ENCODE measurements around the gene MAPK8. TPM values are rescaled to one million over a fixed set of nuclear protein-coding genes. Genes with fewer than 3 reads are reported as not detected.

Gene MAPK8
- total and polyA plus RNA-seq, 3 experiments from 2014 or later = 20.5 to 43.5 (median 38.8) TPM

DNA sequence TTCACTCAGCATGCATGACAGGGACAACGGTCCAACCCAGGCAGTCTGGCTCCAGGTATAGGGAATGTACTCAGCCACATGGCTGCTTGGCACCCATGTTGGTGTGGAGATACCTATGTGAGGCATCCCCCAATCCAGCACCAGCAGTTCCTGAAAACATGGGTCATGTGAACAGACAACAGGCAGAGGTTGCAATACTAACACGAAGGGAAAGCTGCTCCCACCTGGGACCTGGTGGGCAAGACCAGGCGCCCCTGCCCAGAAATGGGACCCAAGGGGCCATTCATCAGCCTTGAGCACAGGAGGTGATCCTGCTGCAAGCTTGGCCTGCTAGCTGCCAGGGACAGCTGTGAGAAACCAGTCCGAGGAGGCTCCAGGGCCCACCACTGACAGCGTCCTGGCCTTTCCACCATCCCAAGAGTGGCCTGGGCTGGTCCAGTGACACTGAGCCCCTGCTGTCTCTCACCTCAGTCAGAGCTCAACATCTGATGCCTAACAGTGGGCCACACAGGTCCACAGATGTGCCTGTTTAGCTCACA is 156.1 kb downstream of the MAPK8 start:
- Histone ChIP-seq H3K27ac (ENCODE audit: low read depth, low read length) (no peak overlapping the region), H3K27me3 (ENCODE audit: insufficient read depth, low read length, poor library complexity, severe bottlenecking) (no peaks in the 10 kb centered on the region), H3K36me3 (ENCODE audit: insufficient read depth, low read length) (no peaks in the 10 kb centered on the region), H3K4me1 (ENCODE audit: insufficient read depth, low read length) (no peaks in the 10 kb centered on the region), H3K4me3 (ENCODE audit: low read length) (no peak overlapping the region), H3K9me3 (ENCODE audit: low read length) (no peaks in the 10 kb centered on the region)
- peaks cover 0 to 2% of the 10 kb centered on the region in 2 donors for H3K27me3 Mint-ChIP-seq
- CTCF ChIA-PET = no interaction called here
- no peak overlapping the region for H3K4me3 Mint-ChIP-seq
- H3K27ac Mint-ChIP-seq = no peak overlapping the region
- H3K9me3 Mint-ChIP-seq = no peaks in the 10 kb centered on the region
- H3K4me1 Mint-ChIP-seq = no peaks in the 10 kb centered on the region
- H3K36me3 Mint-ChIP-seq = no peaks in the 10 kb centered on the region
- no peak for DNase-seq
- POLR2A ChIA-PET = no interaction called here

DNA sequence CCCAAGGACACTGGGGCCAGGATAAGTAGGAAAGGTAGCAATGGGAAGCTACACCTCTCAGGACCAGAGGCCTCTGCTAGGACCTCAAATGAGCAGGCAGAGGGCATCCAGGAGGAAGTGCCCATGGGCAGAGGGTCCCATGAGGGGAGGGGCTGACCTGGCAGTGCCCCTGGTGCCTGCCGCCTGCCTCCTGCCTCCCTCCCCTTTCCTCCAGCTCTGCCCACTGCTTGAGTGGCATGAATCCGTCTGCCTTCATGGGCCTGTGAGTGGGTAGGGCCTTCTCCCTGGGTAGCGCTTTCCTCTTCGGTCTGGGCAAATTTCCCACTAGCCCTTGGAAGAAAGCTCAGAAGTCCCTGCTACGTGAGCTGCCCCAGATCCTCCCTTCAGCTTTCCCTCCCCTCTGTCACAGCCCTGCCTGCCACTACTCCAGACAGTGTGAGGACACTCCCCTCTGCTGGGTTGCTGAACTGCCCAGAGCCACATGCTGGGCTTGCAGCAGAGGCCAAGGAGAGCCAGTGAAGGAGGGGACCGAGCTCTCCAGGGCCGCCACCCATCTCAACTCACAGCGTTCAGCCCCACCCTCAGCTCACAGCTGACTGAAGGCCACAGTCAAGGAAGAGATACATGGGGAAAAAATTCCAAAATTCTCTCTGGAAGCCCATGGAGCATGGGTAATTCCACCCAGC is 157.0 kb downstream of the MAPK8 start:
- Mint-ChIP-seq H3K36me3 (no peaks in the 10 kb centered on the region), H3K27me3 (peaks cover 0 to 2% of the 10 kb centered on the region in 2 donors), H3K4me3 (no peak overlapping the region), H3K27ac (no peak overlapping the region), H3K9me3 (no peaks in the 10 kb centered on the region), H3K4me1 (no peaks in the 10 kb centered on the region)
- POLR2A ChIA-PET = no interaction called here
- H3K27ac ChIP-seq (ENCODE audit: low read depth, low read length) = no peak overlapping the region
- H3K36me3 ChIP-seq (ENCODE audit: insufficient read depth, low read length) = no peaks in the 10 kb centered on the region
- CTCF ChIA-PET = no interaction called here
- DNase-seq = no peak
- no peaks in the 10 kb centered on the region for H3K9me3 ChIP-seq (ENCODE audit: low read length)
- no peaks in the 10 kb centered on the region for H3K4me1 ChIP-seq (ENCODE audit: insufficient read depth, low read length)
- H3K27me3 ChIP-seq (ENCODE audit: insufficient read depth, low read length, poor library complexity, severe bottlenecking) = no peaks in the 10 kb centered on the region
- H3K4me3 ChIP-seq (ENCODE audit: low read length) = no peak overlapping the region

- no peaks in the 10 kb centered on the region for H3K4me1 Mint-ChIP-seq
- ChIA-PET POLR2A (no interaction called here), CTCF (no interaction called here)
- no peaks in the 10 kb centered on the region for H3K9me3 Mint-ChIP-seq
- no peak overlapping the region for H3K27ac Mint-ChIP-seq
- no peaks in the 10 kb centered on the region for H3K9me3 ChIP-seq (ENCODE audit: low read length)
- no peak for DNase-seq
- no peak overlapping the region for H3K27ac ChIP-seq (ENCODE audit: low read depth, low read length)
- H3K27me3 Mint-ChIP-seq = peaks cover 0 to 2% of the 10 kb centered on the region in 2 donors
- H3K36me3 Mint-ChIP-seq = no peaks in the 10 kb centered on the region
- H3K36me3 ChIP-seq (ENCODE audit: insufficient read depth, low read length) = no peaks in the 10 kb centered on the region
- H3K4me3 Mint-ChIP-seq = no peak overlapping the region
- no peak overlapping the region for H3K4me3 ChIP-seq (ENCODE audit: low read length)
- no peaks in the 10 kb centered on the region for H3K27me3 ChIP-seq (ENCODE audit: insufficient read depth, low read length, poor library complexity, severe bottlenecking)
- no peaks in the 10 kb centered on the region for H3K4me1 ChIP-seq (ENCODE audit: insufficient read depth, low read length)
These were observed 157.8 kb downstream of the MAPK8 start for GRCh38 chr10:48464121-48464870.

GRCh38 chr10:48464871-48465736 is 158.6 kb downstream of the MAPK8 start:
- Mint-ChIP-seq H3K4me3 (peak overlapping the region in 1 of 7 donors; percentile 40), H3K9me3 (no peaks in the 10 kb centered on the region), H3K36me3 (no peaks in the 10 kb centered on the region), H3K27ac (no peak overlapping the region), H3K4me1 (no peaks in the 10 kb centered on the region), H3K27me3 (peaks cover 0 to 2% of the 10 kb centered on the region in 2 donors)
- Histone ChIP-seq H3K36me3 (ENCODE audit: insufficient read depth, low read length) (no peaks in the 10 kb centered on the region), H3K27me3 (ENCODE audit: insufficient read depth, low read length, poor library complexity, severe bottlenecking) (no peaks in the 10 kb centered on the region), H3K27ac (ENCODE audit: low read depth, low read length) (no peak overlapping the region), H3K9me3 (ENCODE audit: low read length) (no peaks in the 10 kb centered on the region), H3K4me3 (ENCODE audit: low read length) (no peak overlapping the region), H3K4me1 (ENCODE audit: insufficient read depth, low read length) (no peaks in the 10 kb centered on the region)
- POLR2A ChIA-PET = no interaction called here
- DNase-seq = no peak
- CTCF ChIA-PET = no interaction called here

DNA sequence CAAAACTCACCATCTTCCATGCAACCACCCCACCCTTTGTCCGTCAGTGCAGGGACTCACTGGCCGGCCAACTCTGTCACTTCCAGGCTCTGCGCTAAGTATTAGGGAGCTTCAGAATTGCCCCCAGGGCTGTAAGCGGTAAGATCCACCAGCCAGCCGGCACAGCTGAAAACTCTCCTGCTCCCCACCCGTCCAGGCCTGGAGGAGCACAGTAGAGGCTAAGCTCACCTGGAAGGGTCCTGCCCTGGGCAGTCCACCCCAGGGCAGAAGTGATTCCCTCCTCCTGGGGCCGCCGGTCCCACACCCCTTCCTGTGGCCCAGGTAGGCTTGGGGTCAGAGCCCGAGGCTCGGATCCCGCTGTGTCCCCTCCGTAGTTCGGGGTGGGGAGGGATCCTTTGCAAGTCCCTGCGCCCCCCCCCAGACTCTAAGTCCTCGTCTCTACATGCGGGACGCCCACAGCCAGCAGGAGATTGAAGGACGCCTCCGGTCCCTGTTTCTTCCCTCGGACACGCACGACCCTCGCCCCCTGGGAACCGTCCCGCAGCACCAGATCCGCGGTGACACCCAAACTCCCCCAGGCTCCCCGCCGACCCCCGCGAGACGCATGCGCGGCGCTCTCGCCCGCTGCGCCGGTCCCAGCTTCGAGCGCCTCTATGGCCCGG is 159.5 kb downstream of the MAPK8 start:
- Mint-ChIP-seq H3K27ac (no peak overlapping the region), H3K36me3 (no peaks in the 10 kb centered on the region), H3K9me3 (no peaks in the 10 kb centered on the region), H3K4me1 (no peaks in the 10 kb centered on the region), H3K27me3 (peaks cover 0 to 2% of the 10 kb centered on the region in 2 donors), H3K4me3 (no peak overlapping the region)
- Histone ChIP-seq H3K4me3 (ENCODE audit: low read length) (no peak overlapping the region), H3K4me1 (ENCODE audit: insufficient read depth, low read length) (no peaks in the 10 kb centered on the region), H3K27ac (ENCODE audit: low read depth, low read length) (no peak overlapping the region), H3K27me3 (ENCODE audit: insufficient read depth, low read length, poor library complexity, severe bottlenecking) (no peaks in the 10 kb centered on the region), H3K36me3 (ENCODE audit: insufficient read depth, low read length) (no peaks in the 10 kb centered on the region), H3K9me3 (ENCODE audit: low read length) (no peaks in the 10 kb centered on the region)
- no peak for DNase-seq
- POLR2A ChIA-PET = no interaction called here
- CTCF ChIA-PET = no interaction called here

DNA sequence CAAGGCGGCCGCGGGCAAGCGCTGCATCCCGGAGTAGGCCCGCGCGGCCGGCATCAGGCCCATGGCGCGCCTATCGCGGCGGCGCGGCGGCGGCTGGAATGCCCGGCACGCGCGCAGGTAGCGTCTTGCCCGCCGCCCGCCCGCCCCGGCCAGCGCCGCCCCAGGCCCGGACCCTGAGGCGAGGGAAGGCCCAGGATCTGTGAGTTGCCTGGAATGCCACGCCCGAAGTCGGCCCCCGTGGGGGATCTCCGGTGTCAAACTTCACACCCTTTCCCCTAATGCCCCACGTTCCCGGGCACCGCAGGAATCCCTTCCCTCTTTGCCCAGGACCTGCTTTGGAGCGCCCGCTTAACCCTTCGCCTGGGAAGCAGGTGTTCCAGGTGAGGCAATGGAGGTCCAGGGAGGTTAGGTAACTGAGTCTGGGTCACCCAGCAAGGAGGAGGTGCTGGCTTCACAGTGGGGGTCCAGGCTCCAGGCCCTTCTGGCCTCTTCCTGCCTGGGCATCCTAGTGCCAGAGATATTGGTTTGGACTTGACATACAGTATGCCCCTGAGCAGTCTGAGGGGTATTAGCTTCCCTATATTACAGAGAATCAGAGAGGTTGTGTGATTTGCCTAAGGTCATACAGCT is 160.2 kb downstream of the MAPK8 start:
- Mint-ChIP-seq H3K27me3 (peaks cover 0 to 2% of the 10 kb centered on the region in 2 donors), H3K4me3 (no peak overlapping the region), H3K36me3 (no peaks in the 10 kb centered on the region), H3K9me3 (no peaks in the 10 kb centered on the region), H3K27ac (no peak overlapping the region), H3K4me1 (no peaks in the 10 kb centered on the region)
- no peaks in the 10 kb centered on the region for H3K36me3 ChIP-seq (ENCODE audit: insufficient read depth, low read length)
- no peaks in the 10 kb centered on the region for H3K9me3 ChIP-seq (ENCODE audit: low read length)
- no peak overlapping the region for H3K27ac ChIP-seq (ENCODE audit: low read depth, low read length)
- DNase-seq = no peak
- no peak overlapping the region for H3K4me3 ChIP-seq (ENCODE audit: low read length)
- no peaks in the 10 kb centered on the region for H3K27me3 ChIP-seq (ENCODE audit: insufficient read depth, low read length, poor library complexity, severe bottlenecking)
- ChIA-PET CTCF (no interaction called here), POLR2A (no interaction called here)
- H3K4me1 ChIP-seq (ENCODE audit: insufficient read depth, low read length) = no peaks in the 10 kb centered on the region

- CTCF ChIA-PET = no interaction called here
- no peaks in the 10 kb centered on the region for H3K9me3 Mint-ChIP-seq
- DNase-seq = no peak
- peaks cover 0 to 2% of the 10 kb centered on the region in 2 donors for H3K27me3 Mint-ChIP-seq
- peak overlapping the region in 1 of 8 donors; percentile 62 for H3K27ac Mint-ChIP-seq
- Histone ChIP-seq H3K27me3 (ENCODE audit: insufficient read depth, low read length, poor library complexity, severe bottlenecking) (no peaks in the 10 kb centered on the region), H3K36me3 (ENCODE audit: insufficient read depth, low read length) (no peaks in the 10 kb centered on the region), H3K9me3 (ENCODE audit: low read length) (no peaks in the 10 kb centered on the region), H3K4me1 (ENCODE audit: insufficient read depth, low read length) (no peaks in the 10 kb centered on the region), H3K4me3 (ENCODE audit: low read length) (no peak overlapping the region), H3K27ac (ENCODE audit: low read depth, low read length) (peak overlapping the region; percentile 84)
- no peak overlapping the region for H3K4me3 Mint-ChIP-seq
- no peaks in the 10 kb centered on the region for H3K4me1 Mint-ChIP-seq
- POLR2A ChIA-PET = no interaction called here
- no peaks in the 10 kb centered on the region for H3K36me3 Mint-ChIP-seq
These were observed 161.2 kb downstream of the MAPK8 start for GRCh38 chr10:48467669-48468068.
